DMS114 treated with DMSO at 0.1 percent for 48 hours (cell line): ENCODE results near the gene GLIPR1L1.
"Not testable (repeated sequence)": the region's sequence is repeated elsewhere in the genome, so short reads cannot be mapped to it uniquely, and the experiment has no call there.

ENCODE experiments used
- DNase-seq: peaks from one replicate; lab custom pipeline; 2025; ENCODE audit not compliant: unreplicated experiment; lab: John Stamatoyannopoulos, UW

GLIPR1L1 gene

GRCh38 chr12:75334384-75335030 lies at the start of gene GLIPR1L1:
GLIPR1L1 (plus strand) TSS chr12:75334670; CDS start chr12:75334729, 59 bp downstream.
- peak; percentile 68 for DNase-seq

- no peak for DNase-seq
Observed at GRCh38 chr12:75288860-75289259, 45.6 kb upstream of the GLIPR1L1 start.

GRCh38 chr12:75289753-75290152 lies 44.7 kb upstream of the GLIPR1L1 start:
- no peak for DNase-seq

- no peak for DNase-seq
Observed at GRCh38 chr12:75291014-75291413, 43.5 kb upstream of the GLIPR1L1 start.

GRCh38 chr12:75294336-75294735 lies 40.1 kb upstream of the GLIPR1L1 start:
- DNase-seq: no peak

- DNase-seq: no peak
Observed at GRCh38 chr12:75294797-75295196, 39.7 kb upstream of the GLIPR1L1 start.

GRCh38 chr12:75302225-75302624 lies 32.2 kb upstream of the GLIPR1L1 start:
- no peak for DNase-seq

- no peak for DNase-seq
Observed at GRCh38 chr12:75302781-75303180, 31.7 kb upstream of the GLIPR1L1 start.

- no peak for DNase-seq
Observed at GRCh38 chr12:75305412-75306332, 28.8 kb upstream of the GLIPR1L1 start.

GRCh38 chr12:75308279-75308678 lies 26.2 kb upstream of the GLIPR1L1 start:
- no peak for DNase-seq

GRCh38 chr12:75311369-75311768 lies 23.1 kb upstream of the GLIPR1L1 start:
- DNase-seq: no peak

- DNase-seq: no peak
Observed at GRCh38 chr12:75315518-75315917, 19.0 kb upstream of the GLIPR1L1 start.

- DNase-seq: no peak
Observed at GRCh38 chr12:75317784-75318183, 16.7 kb upstream of the GLIPR1L1 start.

- DNase-seq: no peak
Observed at GRCh38 chr12:75322464-75322863, 12.0 kb upstream of the GLIPR1L1 start.

GRCh38 chr12:75323663-75324062 lies 10.8 kb upstream of the GLIPR1L1 start:
- no peak for DNase-seq

GRCh38 chr12:75327642-75328041 lies 6.8 kb upstream of the GLIPR1L1 start:
- no peak for DNase-seq

- peak; percentile 50 for DNase-seq
Observed at GRCh38 chr12:75329918-75330826, 4.3 kb upstream of the GLIPR1L1 start, which contains the start of gene CAPS2. CAPS2 (minus strand) TSS chr12:75330324; CDS start chr12:75326498, 3,826 bp downstream.

GRCh38 chr12:75337905-75338304 lies 3.4 kb downstream of the GLIPR1L1 start:
- no peak for DNase-seq

GRCh38 chr12:75341873-75342272 lies 7.4 kb downstream of the GLIPR1L1 start:
- DNase-seq: no peak

GRCh38 chr12:75345531-75345930 lies 11.1 kb downstream of the GLIPR1L1 start:
- DNase-seq: no peak

GRCh38 chr12:75346215-75346614 lies 11.7 kb downstream of the GLIPR1L1 start:
- DNase-seq: not testable (repeated sequence)
